Measurements from ENCODE around the gene LYPLAL1. TPM values are rescaled to one million over a fixed set of nuclear protein-coding genes. Genes with fewer than 3 reads are reported as not detected.

LYPLAL1 gene
- total RNA-seq, 1 experiment from 2014 or later = 21.3 TPM

DNA sequence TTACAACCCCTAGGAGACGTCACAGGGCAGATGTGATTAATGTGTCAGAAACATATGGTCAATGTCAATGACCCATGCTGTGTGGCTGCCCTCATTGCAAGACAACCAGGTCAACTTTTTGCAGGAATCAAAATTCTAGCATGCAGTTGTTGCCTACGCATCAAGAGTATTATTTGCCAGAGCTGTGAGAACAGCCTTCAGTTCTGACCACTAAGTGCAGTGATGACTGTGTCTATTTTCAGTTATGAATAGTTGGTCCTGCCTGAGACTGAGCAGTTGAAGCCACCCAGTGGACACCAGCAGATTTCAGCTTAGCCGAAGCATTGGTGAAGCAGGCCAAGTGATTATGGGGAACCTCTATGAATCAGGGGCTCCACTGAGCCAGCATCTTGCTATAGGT lies 47.3 kb downstream of the LYPLAL1 start:
- Histone ChIP-seq H3K9ac (ENCODE audit: low read length) (no peak overlapping the region), H3K27me3 (ENCODE audit: low read length) (no peaks in the 10 kb centered on the region), H3K36me3 (ENCODE audit: low read depth, low read length) (peaks cover 3% of the 10 kb centered on the region; the same call in 1 of the 2 replicates), H3K4me3 (ENCODE audit: low read length) (no peak overlapping the region), H3K4me1 (ENCODE audit: insufficient read depth, low read length) (no peaks in the 10 kb centered on the region), H4K20me1 (ENCODE audit: low read length) (no peaks in the 10 kb centered on the region), H3K27ac (ENCODE audit: low read length) (no peak overlapping the region), H3K79me2 (ENCODE audit: low read length) (no peaks in the 10 kb centered on the region), H3K9me3 (ENCODE audit: low read length) (no peaks in the 10 kb centered on the region), H3K9me2 (replicated peaks; ENCODE audit: low read length) (no peaks in the 10 kb centered on the region), H3F3A (ENCODE audit: low read length, unreplicated experiment) (no peaks in the 10 kb centered on the region), H3K4me2 (ENCODE audit: low read length) (no peak overlapping the region), H2AFZ (ENCODE audit: low read length) (no peak overlapping the region)
- intact Hi-C loops (cut with micrococcal nuclease) = no loop called here
- ATAC-seq (peak; percentile 37; the same call in 1 of the 2 replicates), DNase-seq (peak; percentile 29)
- TF ChIP-seq CTCF (conservative IDR thresholded peaks at IDR 0.05; ENCODE audit: low read depth, low read length) (peak; percentile 39), EZH2phosphoT487 (IDR thresholded peaks at IDR 0.05; ENCODE audit: borderline replicate concordance, low read length) (no peak)
- POLR2A ChIA-PET (ENCODE audit: unreplicated experiment) = interaction anchor here (0.5 kb wide), 1 partner anchor 31 kb away, joined by 5 read pairs; no protein-coding TSS in a partner anchor
- no TSS peak for BruUV-seq (replicated peaks)
- CTCF ChIA-PET = no interaction called here

DNA sequence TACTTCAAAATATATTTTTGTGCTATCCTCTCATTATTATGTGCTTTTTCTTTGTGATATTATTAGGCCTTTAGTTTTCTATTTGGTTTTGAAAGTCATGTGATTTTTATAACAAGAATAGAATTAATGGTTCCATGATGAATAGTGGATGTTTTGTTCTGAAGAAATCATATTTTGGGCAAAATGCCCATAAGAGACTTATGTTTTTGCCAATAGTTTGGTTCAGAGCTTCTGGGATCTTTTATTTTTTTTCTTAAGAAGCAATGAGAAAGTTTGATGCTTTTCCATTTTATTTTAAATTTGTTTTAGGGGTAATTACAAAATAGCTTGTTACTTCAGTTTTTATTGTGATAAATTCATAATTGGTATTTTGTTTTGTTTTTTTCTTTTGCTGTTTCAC lies 49.8 kb downstream of the LYPLAL1 start:
- no peaks in the 10 kb centered on the region for H3K9me3 ChIP-seq (ENCODE audit: low read length)
- POLR2A ChIA-PET (ENCODE audit: unreplicated experiment) = no interaction called here

DNA sequence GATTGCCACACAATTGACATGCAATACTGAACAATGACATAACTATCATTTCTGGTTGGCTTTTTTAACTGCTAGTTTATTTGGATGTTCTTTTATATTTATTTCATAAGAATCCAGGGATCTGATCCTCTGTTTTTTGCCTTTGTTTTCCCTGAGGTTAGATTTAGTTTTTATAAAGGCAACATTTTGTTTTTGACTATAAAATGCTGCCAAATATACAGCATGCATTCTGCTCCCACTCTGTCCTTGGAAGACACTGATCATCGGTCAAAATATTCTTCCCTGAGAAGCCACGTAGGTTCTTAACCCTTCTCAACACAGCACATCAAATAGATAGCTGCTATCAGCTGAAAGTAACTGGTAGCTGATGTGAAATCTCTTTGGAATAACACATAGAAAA lies 52.5 kb downstream of the LYPLAL1 start:
- Histone ChIP-seq H3K9me2 (replicated peaks; ENCODE audit: low read length) (no peaks in the 10 kb centered on the region), H3K27ac (ENCODE audit: low read length) (no peak overlapping the region), H3K4me2 (ENCODE audit: low read length) (no peak overlapping the region), H3K4me1 (ENCODE audit: insufficient read depth, low read length) (no peaks in the 10 kb centered on the region), H3K4me3 (ENCODE audit: low read length) (no peak overlapping the region), H3F3A (ENCODE audit: low read length, unreplicated experiment) (no peaks in the 10 kb centered on the region), H3K36me3 (ENCODE audit: low read depth, low read length) (no peaks in the 10 kb centered on the region), H2AFZ (ENCODE audit: low read length) (no peak overlapping the region), H3K9me3 (ENCODE audit: low read length) (no peaks in the 10 kb centered on the region), H3K79me2 (ENCODE audit: low read length) (no peaks in the 10 kb centered on the region), H3K27me3 (ENCODE audit: low read length) (no peaks in the 10 kb centered on the region), H3K9ac (ENCODE audit: low read length) (no peak overlapping the region), H4K20me1 (ENCODE audit: low read length) (no peaks in the 10 kb centered on the region)
- ATAC-seq (no peak), DNase-seq (no peak)
- intact Hi-C loops (cut with micrococcal nuclease) = no loop called here
- TF ChIP-seq EZH2 (IDR thresholded peaks at IDR 0.05; ENCODE audit: low read length, unreplicated experiment) (no peak), CTCF (conservative IDR thresholded peaks at IDR 0.05; ENCODE audit: low read depth, low read length) (no peak), EZH2phosphoT487 (IDR thresholded peaks at IDR 0.05; ENCODE audit: borderline replicate concordance, low read length) (no peak)
- ChIA-PET CTCF (no interaction called here), POLR2A (ENCODE audit: unreplicated experiment) (no interaction called here)
- BruUV-seq (replicated peaks) = no TSS peak

More for the DNA sequence above, 49.8 kb downstream of the LYPLAL1 start:
- intact Hi-C loops (cut with micrococcal nuclease) = no loop called here
- Histone ChIP-seq H3K79me2 (ENCODE audit: low read length) (no peaks in the 10 kb centered on the region), H3K27me3 (ENCODE audit: low read length) (no peaks in the 10 kb centered on the region), H3K9me2 (replicated peaks; ENCODE audit: low read length) (no peaks in the 10 kb centered on the region), H3F3A (ENCODE audit: low read length, unreplicated experiment) (no peaks in the 10 kb centered on the region), H3K36me3 (ENCODE audit: low read depth, low read length) (peaks cover 3% of the 10 kb centered on the region; the same call in 1 of the 2 replicates), H3K4me1 (ENCODE audit: insufficient read depth, low read length) (no peaks in the 10 kb centered on the region), H3K27ac (ENCODE audit: low read length) (no peak overlapping the region), H4K20me1 (ENCODE audit: low read length) (no peaks in the 10 kb centered on the region), H3K4me3 (ENCODE audit: low read length) (no peak overlapping the region), H2AFZ (ENCODE audit: low read length) (no peak overlapping the region), H3K4me2 (ENCODE audit: low read length) (no peak overlapping the region), H3K9ac (ENCODE audit: low read length) (no peak overlapping the region)
- no peak for DNase-seq
- no TSS peak for BruUV-seq (replicated peaks)
- CTCF ChIA-PET = no interaction called here
- ATAC-seq = no peak
- TF ChIP-seq CTCF (conservative IDR thresholded peaks at IDR 0.05; ENCODE audit: low read depth, low read length) (no peak), EZH2 (IDR thresholded peaks at IDR 0.05; ENCODE audit: low read length, unreplicated experiment) (no peak), EZH2phosphoT487 (IDR thresholded peaks at IDR 0.05; ENCODE audit: borderline replicate concordance, low read length) (no peak)

Measured in PC-3 (cell line).